ENCODE data around the gene HINT1.

DNA sequence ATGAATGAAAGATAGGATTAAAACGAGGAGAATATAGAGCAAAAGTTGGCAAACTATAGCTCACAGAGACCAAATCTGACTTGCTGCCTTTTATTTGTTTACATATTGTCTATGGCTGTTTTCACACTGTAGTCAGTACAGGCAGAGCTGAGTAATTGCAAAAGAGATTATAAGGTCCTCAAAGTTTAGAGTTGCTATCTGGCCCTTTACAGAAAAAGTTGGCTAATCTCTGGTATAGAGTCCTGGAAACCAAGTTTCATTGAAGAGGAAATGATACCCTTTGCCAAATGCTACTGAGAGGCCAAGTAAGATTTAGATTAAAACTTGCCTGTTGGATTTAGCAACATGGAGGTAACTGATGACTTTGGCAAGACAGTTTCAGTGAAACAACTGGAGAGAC is 41.7 kb upstream of the HINT1 start:
- TF ChIP-seq ZNF165 (CRISPR knock-in tag; IDR thresholded peaks at IDR 0.05; ENCODE audit: borderline replicate concordance) (no peak), ZNF217 (CRISPR knock-in tag; IDR thresholded peaks at IDR 0.05) (no peak)
- TF ChIP-seq, protein P1, sequence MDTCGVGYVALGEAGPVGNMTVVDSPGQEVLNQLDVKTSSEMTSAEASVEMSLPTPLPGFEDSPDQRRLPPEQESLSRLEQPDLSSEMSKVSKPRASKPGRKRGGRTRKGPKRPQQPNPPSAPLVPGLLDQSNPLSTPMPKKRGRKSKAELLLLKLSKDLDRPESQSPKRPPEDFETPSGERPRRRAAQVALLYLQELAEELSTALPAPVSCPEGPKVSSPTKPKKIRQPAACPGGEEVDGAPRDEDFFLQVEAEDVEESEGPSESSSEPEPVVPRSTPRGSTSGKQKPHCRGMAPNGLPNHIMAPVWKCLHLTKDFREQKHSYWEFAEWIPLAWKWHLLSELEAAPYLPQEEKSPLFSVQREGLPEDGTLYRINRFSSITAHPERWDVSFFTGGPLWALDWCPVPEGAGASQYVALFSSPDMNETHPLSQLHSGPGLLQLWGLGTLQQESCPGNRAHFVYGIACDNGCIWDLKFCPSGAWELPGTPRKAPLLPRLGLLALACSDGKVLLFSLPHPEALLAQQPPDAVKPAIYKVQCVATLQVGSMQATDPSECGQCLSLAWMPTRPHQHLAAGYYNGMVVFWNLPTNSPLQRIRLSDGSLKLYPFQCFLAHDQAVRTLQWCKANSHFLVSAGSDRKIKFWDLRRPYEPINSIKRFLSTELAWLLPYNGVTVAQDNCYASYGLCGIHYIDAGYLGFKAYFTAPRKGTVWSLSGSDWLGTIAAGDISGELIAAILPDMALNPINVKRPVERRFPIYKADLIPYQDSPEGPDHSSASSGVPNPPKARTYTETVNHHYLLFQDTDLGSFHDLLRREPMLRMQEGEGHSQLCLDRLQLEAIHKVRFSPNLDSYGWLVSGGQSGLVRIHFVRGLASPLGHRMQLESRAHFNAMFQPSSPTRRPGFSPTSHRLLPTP (IDR thresholded peaks at IDR 0.05; ENCODE audit: borderline replicate concordance, extremely low read depth, insufficient read length), result no peak

Data from K562 (cell line).